Measurements from ENCODE around the gene PARM1. TPM values are rescaled to one million over a fixed set of nuclear protein-coding genes. Genes with fewer than 3 reads are reported as not detected.

PARM1 gene
- total RNA-seq, 1 experiment from 2014 or later, result not detected

DNA sequence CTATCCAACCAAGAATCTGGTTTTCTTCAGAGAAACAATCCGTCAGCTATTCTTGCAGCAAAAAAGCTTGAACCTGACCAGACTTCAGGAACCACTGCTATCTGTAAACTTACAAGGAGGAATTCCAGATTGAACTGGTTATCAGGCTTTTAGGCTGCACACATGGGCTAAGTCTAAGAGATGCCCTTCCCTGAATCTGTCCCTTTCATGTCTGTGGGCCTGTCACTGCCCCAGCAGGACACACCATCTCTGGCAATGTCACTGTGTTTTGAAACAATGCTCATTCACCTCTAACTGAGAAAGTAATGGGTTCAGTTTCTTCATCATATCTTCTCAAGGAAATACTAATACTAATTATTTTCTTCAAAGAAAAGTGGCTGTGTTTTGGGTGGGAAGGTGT lies 72.8 kb downstream of the PARM1 start:
- Histone ChIP-seq H3K4me3 (no peak overlapping the region), H3K27me3 (replicated peaks) (no peaks in the 10 kb centered on the region), H3K9me3 (replicated peaks) (no peaks in the 10 kb centered on the region), H3K4me1 (replicated peaks) (no peaks in the 10 kb centered on the region), H3K36me3 (no peaks in the 10 kb centered on the region), H3K27ac (no peak overlapping the region)
- no peak for DNase-seq (ENCODE audit: low read depth in 1 of 2, low spot score in 2 of 2)

DNA sequence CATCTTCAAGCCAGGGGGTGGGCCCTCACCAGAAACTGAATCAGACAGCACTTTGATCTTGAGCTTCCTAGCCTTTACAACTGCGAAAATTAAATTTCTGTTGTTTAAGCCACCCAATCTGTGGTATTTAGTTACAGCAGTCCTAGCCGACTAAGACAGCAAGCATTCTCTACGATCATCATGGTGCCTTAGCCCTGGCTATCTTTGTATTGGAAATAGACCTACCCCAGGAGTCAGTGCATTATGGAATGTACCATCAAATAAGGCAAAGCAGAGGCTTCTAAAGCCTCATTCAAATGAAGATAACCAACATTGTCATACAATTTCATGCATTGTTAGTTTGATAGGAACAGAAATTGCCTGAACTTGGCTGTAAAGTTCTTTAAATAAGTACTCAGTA lies 75.0 kb downstream of the PARM1 start:
- H3K4me3 ChIP-seq, result no peak overlapping the region
- H3K36me3 ChIP-seq, result no peaks in the 10 kb centered on the region
- no peaks in the 10 kb centered on the region for H3K4me1 ChIP-seq (replicated peaks)
- no peak overlapping the region for H3K27ac ChIP-seq
- no peaks in the 10 kb centered on the region for H3K27me3 ChIP-seq (replicated peaks)
- H3K9me3 ChIP-seq (replicated peaks), result no peaks in the 10 kb centered on the region
- no peak for DNase-seq (ENCODE audit: low read depth in 1 of 2, low spot score in 2 of 2)

DNA sequence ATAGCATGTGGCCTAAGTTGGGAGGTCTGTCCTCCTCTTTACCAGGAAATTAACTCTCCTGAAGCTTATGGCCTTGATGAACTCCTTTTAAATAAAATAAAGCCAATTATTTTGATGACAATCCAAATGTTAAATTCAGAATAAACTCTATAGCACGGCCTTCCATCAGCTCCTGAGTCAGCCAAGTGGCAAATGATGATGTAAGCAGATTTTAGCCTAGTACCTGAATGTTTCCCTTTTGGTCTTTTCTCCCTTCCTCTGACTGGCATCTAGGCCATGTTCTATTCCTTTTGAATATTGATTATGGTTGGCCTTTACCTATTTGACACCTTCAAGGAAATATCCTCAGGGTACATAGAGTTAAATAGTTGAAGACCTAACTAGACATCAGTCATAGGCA lies 76.2 kb downstream of the PARM1 start:
- Histone ChIP-seq H3K27ac (no peak overlapping the region), H3K36me3 (no peaks in the 10 kb centered on the region), H3K9me3 (replicated peaks) (no peaks in the 10 kb centered on the region), H3K4me3 (no peak overlapping the region), H3K27me3 (replicated peaks) (no peaks in the 10 kb centered on the region), H3K4me1 (replicated peaks) (no peaks in the 10 kb centered on the region)
- no peak for DNase-seq (ENCODE audit: low read depth in 1 of 2, low spot score in 2 of 2)

- H3K4me3 ChIP-seq, result no peak overlapping the region
- no peaks in the 10 kb centered on the region for H3K9me3 ChIP-seq (replicated peaks)
- H3K4me1 ChIP-seq (replicated peaks), result no peaks in the 10 kb centered on the region
- no peaks in the 10 kb centered on the region for H3K36me3 ChIP-seq
- no peak overlapping the region for H3K27ac ChIP-seq
- DNase-seq (ENCODE audit: low read depth in 1 of 2, low spot score in 2 of 2), result no peak
- H3K27me3 ChIP-seq (replicated peaks), result no peaks in the 10 kb centered on the region
Observed at GRCh38 chr4:75011131-75011795, 78.3 kb downstream of the PARM1 start.

DNA sequence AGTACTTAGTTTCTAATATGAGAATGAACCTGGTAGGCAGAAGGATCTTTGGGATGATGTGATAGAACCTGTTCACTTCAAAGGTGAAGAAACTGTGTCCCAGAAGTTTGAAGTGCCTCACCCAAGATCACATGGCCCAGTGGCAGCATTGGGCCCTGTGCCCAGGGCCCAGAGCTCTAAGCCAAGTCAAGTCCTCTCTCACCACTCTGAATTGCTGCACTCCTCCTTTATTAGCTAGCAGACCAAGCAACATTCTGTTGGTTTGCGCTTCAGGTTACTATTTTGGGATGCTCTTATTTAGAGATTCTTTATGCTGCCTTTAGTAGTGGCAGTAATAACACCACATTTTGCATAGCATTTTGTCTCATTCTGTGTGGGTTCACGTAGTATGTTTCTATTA lies 82.7 kb downstream of the PARM1 start:
- no peaks in the 10 kb centered on the region for H3K36me3 ChIP-seq
- no peaks in the 10 kb centered on the region for H3K27me3 ChIP-seq (replicated peaks)
- no peaks in the 10 kb centered on the region for H3K4me1 ChIP-seq (replicated peaks)
- H3K9me3 ChIP-seq (replicated peaks), result no peaks in the 10 kb centered on the region
- H3K4me3 ChIP-seq, result no peak overlapping the region
- no peak overlapping the region for H3K27ac ChIP-seq
- DNase-seq (ENCODE audit: low read depth in 1 of 2, low spot score in 2 of 2), result no peak

- no peak overlapping the region for H3K27ac ChIP-seq
- DNase-seq (ENCODE audit: low read depth in 1 of 2, low spot score in 2 of 2), result no peak
- H3K4me3 ChIP-seq, result no peak overlapping the region
- H3K4me1 ChIP-seq (replicated peaks), result no peaks in the 10 kb centered on the region
- no peaks in the 10 kb centered on the region for H3K9me3 ChIP-seq (replicated peaks)
- H3K36me3 ChIP-seq, result no peaks in the 10 kb centered on the region
- H3K27me3 ChIP-seq (replicated peaks), result no peaks in the 10 kb centered on the region
Observed at GRCh38 chr4:75016472-75016871, 83.6 kb downstream of the PARM1 start.

GRCh38 chr4:75018811-75019479 lies 86.0 kb downstream of the PARM1 start:
- no peaks in the 10 kb centered on the region for H3K36me3 ChIP-seq
- no peaks in the 10 kb centered on the region for H3K9me3 ChIP-seq (replicated peaks)
- no peak overlapping the region for H3K27ac ChIP-seq
- H3K4me3 ChIP-seq, result no peak overlapping the region
- DNase-seq (ENCODE audit: low read depth in 1 of 2, low spot score in 2 of 2), result no peak
- no peaks in the 10 kb centered on the region for H3K27me3 ChIP-seq (replicated peaks)
- H3K4me1 ChIP-seq (replicated peaks), result no peaks in the 10 kb centered on the region

GRCh38 chr4:75025431-75025830 lies 92.5 kb downstream of the PARM1 start:
- no peaks in the 10 kb centered on the region for H3K4me1 ChIP-seq (replicated peaks)
- H3K27me3 ChIP-seq (replicated peaks), result no peaks in the 10 kb centered on the region
- H3K4me3 ChIP-seq, result no peak overlapping the region
- no peak for DNase-seq (ENCODE audit: low read depth in 1 of 2, low spot score in 2 of 2)
- H3K27ac ChIP-seq, result no peak overlapping the region
- H3K36me3 ChIP-seq, result no peaks in the 10 kb centered on the region
- H3K9me3 ChIP-seq (replicated peaks), result no peaks in the 10 kb centered on the region

GRCh38 chr4:75028196-75028854 lies 95.4 kb downstream of the PARM1 start:
- no peaks in the 10 kb centered on the region for H3K36me3 ChIP-seq
- H3K4me1 ChIP-seq (replicated peaks), result no peaks in the 10 kb centered on the region

DNA sequence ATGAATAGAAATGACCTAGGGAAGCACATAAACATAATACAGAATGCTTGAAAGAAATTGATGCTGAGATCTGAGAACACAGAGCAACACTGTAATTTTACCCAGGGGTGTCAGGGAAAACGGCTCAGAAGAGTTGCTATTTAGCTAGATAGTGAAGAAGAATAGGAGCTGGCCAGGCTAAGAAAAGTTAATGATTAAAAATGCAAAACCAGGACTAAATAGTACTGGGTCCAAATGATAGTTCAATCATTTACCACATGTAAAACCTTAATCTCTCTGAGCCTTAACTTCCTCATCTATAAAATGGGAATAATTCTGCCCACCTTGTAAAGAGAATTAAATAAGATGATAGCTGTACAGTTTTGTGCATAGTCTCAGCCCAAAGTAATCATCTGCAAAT lies 97.1 kb downstream of the PARM1 start:
- no peak for DNase-seq (ENCODE audit: low read depth in 1 of 2, low spot score in 2 of 2)
- H3K27ac ChIP-seq, result no peak overlapping the region
- no peaks in the 10 kb centered on the region for H3K36me3 ChIP-seq
- H3K4me3 ChIP-seq, result no peak overlapping the region
- H3K4me1 ChIP-seq (replicated peaks), result no peaks in the 10 kb centered on the region
- no peaks in the 10 kb centered on the region for H3K9me3 ChIP-seq (replicated peaks)
- no peaks in the 10 kb centered on the region for H3K27me3 ChIP-seq (replicated peaks)

More at GRCh38 chr4:75028196-75028854, 95.4 kb downstream of the PARM1 start:
- no peaks in the 10 kb centered on the region for H3K9me3 ChIP-seq (replicated peaks)
- DNase-seq (ENCODE audit: low read depth in 1 of 2, low spot score in 2 of 2), result no peak
- H3K27me3 ChIP-seq (replicated peaks), result no peaks in the 10 kb centered on the region
- no peak overlapping the region for H3K4me3 ChIP-seq
- H3K27ac ChIP-seq, result no peak overlapping the region

DNA sequence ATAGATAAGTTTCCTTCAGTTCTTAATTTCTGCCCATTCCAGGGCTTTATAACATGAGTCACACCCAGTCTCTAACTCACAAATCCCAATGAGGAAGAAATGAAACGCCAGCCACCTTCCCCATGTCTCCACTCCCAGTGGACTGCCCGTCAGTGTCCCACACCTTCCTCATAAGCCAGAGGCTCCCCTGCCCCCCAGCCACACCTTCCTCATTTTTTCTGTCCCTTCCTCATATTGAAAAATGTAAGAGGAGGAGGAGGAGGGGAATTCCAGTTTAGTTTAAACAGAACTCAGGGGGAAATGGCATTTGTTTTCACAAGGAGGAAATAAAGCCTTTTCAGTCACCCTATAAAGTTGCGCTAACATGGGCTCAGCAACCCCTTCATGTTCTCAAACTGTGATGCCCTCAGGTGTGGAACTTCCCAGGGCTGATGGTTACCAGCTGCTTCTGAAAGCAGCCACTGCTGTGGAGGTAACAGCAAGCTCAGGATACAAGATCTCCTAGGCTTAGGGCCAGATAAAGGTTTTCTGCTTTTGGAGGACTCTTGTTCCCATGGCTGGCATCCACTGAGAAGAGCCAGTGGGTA lies 97.8 kb downstream of the PARM1 start:
- Histone ChIP-seq H3K36me3 (no peaks in the 10 kb centered on the region), H3K4me1 (replicated peaks) (no peaks in the 10 kb centered on the region), H3K9me3 (replicated peaks) (no peaks in the 10 kb centered on the region), H3K4me3 (no peak overlapping the region), H3K27ac (no peak overlapping the region), H3K27me3 (replicated peaks) (no peaks in the 10 kb centered on the region)
- no peak for DNase-seq (ENCODE audit: low read depth in 1 of 2, low spot score in 2 of 2)

- Histone ChIP-seq H3K36me3 (no peaks in the 10 kb centered on the region), H3K27ac (no peak overlapping the region), H3K4me3 (no peak overlapping the region), H3K27me3 (replicated peaks) (no peaks in the 10 kb centered on the region), H3K4me1 (replicated peaks) (no peaks in the 10 kb centered on the region), H3K9me3 (replicated peaks) (no peaks in the 10 kb centered on the region)
- DNase-seq (ENCODE audit: low read depth in 1 of 2, low spot score in 2 of 2), result no peak
Observed at GRCh38 chr4:75031775-75032174, 98.9 kb downstream of the PARM1 start.

DNA sequence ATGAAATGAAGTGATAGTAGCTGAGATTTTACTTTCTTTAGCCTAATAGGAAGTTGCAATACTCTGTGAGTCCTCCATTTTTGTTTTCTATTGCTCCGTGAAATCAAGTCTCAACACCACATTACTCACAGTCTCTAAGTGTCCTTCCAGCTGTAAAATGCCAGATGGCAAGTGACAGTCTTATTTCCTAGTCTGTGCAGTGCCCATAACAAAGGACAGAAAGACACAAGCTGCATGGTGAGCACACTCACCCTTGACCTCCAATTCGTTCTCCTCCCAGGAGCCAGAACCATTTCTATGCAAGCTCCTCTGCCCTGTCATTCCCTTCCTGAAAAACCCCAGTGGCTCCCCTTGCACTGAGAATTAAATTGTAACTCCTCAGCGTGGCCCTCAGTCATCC lies 101.6 kb downstream of the PARM1 start:
- H3K4me3 ChIP-seq, result no peak overlapping the region
- H3K4me1 ChIP-seq (replicated peaks), result no peaks in the 10 kb centered on the region
- no peaks in the 10 kb centered on the region for H3K27me3 ChIP-seq (replicated peaks)
- no peaks in the 10 kb centered on the region for H3K36me3 ChIP-seq
- H3K27ac ChIP-seq, result no peak overlapping the region
- H3K9me3 ChIP-seq (replicated peaks), result no peaks in the 10 kb centered on the region
- no peak for DNase-seq (ENCODE audit: low read depth in 1 of 2, low spot score in 2 of 2)

- Histone ChIP-seq H3K36me3 (no peaks in the 10 kb centered on the region), H3K4me1 (replicated peaks) (no peaks in the 10 kb centered on the region), H3K4me3 (no peak overlapping the region), H3K27me3 (replicated peaks) (no peaks in the 10 kb centered on the region), H3K27ac (no peak overlapping the region), H3K9me3 (replicated peaks) (no peaks in the 10 kb centered on the region)
- no peak for DNase-seq (ENCODE audit: low read depth in 1 of 2, low spot score in 2 of 2)
Observed at GRCh38 chr4:75035321-75035720, 102.4 kb downstream of the PARM1 start.
